ENCODE results near the gene STX1A.

The STX1A gene

GRCh38 chr7:73706126-73707044 lies 13.1 kb downstream of the STX1A start:
- peak; percentile 44 for DNase-seq

- DNase-seq = no peak
Observed at GRCh38 chr7:73705551-73705920, 13.9 kb downstream of the STX1A start.

GRCh38 chr7:73704640-73705550 lies 14.6 kb downstream of the STX1A start:
- no peak for DNase-seq

GRCh38 chr7:73703757-73704639 lies 15.5 kb downstream of the STX1A start:
- peak; percentile 34 for DNase-seq

- DNase-seq = no peak
Observed at GRCh38 chr7:73703225-73703624, 16.2 kb downstream of the STX1A start.

GRCh38 chr7:73702665-73703064 lies 16.8 kb downstream of the STX1A start:
- DNase-seq = no peak

GRCh38 chr7:73702226-73702625 lies 17.2 kb downstream of the STX1A start:
- DNase-seq = no peak

GRCh38 chr7:73701357-73701995 lies 18.0 kb downstream of the STX1A start:
- peak; percentile 75 for DNase-seq

- no peak for DNase-seq
Observed at GRCh38 chr7:73700581-73701134, 18.8 kb downstream of the STX1A start.

GRCh38 chr7:73700069-73700423 lies 19.4 kb downstream of the STX1A start:
- DNase-seq = peak; percentile 47

- no peak for DNase-seq
Observed at GRCh38 chr7:73699370-73700068, 19.9 kb downstream of the STX1A start.

GRCh38 chr7:73698410-73698809 lies 21.1 kb downstream of the STX1A start:
- DNase-seq = no peak

- no peak for DNase-seq
Observed at GRCh38 chr7:73696372-73696771, 23.1 kb downstream of the STX1A start.

GRCh38 chr7:73690646-73691045 lies 28.8 kb downstream of the STX1A start:
- no peak for DNase-seq

- DNase-seq = no peak
Observed at GRCh38 chr7:73688288-73688687, 31.2 kb downstream of the STX1A start.

GRCh38 chr7:73685311-73685710 lies 34.2 kb downstream of the STX1A start:
- no peak for DNase-seq

- peak; percentile 66 for DNase-seq
Observed at GRCh38 chr7:73683788-73684693, 35.4 kb downstream of the STX1A start.

- DNase-seq = peak; percentile 99
Observed at GRCh38 chr7:73683056-73683787, 36.2 kb downstream of the STX1A start, which contains the start of the genes BUD23 and DNAJC30. Gene BUD23 (plus strand): TSS chr7:73683597. CDS start chr7:73683626, 29 bp downstream. Gene DNAJC30 (minus strand): TSS chr7:73683453. CDS start chr7:73683423, 30 bp downstream.

- peak; percentile 61 for DNase-seq
Observed at GRCh38 chr7:73682745-73683055, 36.8 kb downstream of the STX1A start.
